ENCODE results near the gene BSND. TPM values are rescaled to one million over a fixed set of nuclear protein-coding genes. Genes with fewer than 3 reads are reported as not detected.

BSND gene
- total RNA-seq, 4 donors from 2014 or later = not detected

- Histone ChIP-seq H3K9me3 (no peaks in the 10 kb centered on the region), H3K27me3 (no peaks in the 10 kb centered on the region), H3K4me3 (replicated peaks in 1 of 3) (no peak overlapping the region), H3K4me1 (peaks cover 4 to 5% of the 10 kb centered on the region in 2 donors), H3K36me3 (no peaks in the 10 kb centered on the region), H3K27ac (no peak overlapping the region)
- WGBS, 2 donors = 62 to 67% methylated on average over 3 to 5 of the region's 5 CpGs
- intact Hi-C loops (cut with DNase I) = no loop called here
- DNase-seq = no peak
- no peak for TF ChIP-seq POLR2A (IDR thresholded peaks at IDR 0.05)
- no peak for TF ChIP-seq CTCF (IDR thresholded peaks at IDR 0.05)
Measured at GRCh38 chr1:54979327-54979891, 19.3 kb upstream of the BSND start.

GRCh38 chr1:54980046-54980527 lies 18.6 kb upstream of the BSND start:
- WGBS, 2 donors = 18 to 40% methylated on average over 7 to 20 of the region's 25 CpGs
- no peaks in the 10 kb centered on the region for H3K36me3 ChIP-seq
- peak overlapping the region in 1 of 3 donors; percentile 40 for H3K4me3 ChIP-seq (replicated peaks in 1 of 3)
- no peak for DNase-seq
- H3K4me1 ChIP-seq = peaks cover 4 to 5% of the 10 kb centered on the region in 2 donors
- H3K27me3 ChIP-seq = no peaks in the 10 kb centered on the region
- intact Hi-C loops (cut with DNase I) = no loop called here
- TF ChIP-seq CTCF (IDR thresholded peaks at IDR 0.05) (no peak), POLR2A (IDR thresholded peaks at IDR 0.05) (no peak)
- H3K27ac ChIP-seq = no peak overlapping the region
- no peaks in the 10 kb centered on the region for H3K9me3 ChIP-seq

- H3K27me3 ChIP-seq = no peaks in the 10 kb centered on the region
- no peaks in the 10 kb centered on the region for H3K9me3 ChIP-seq
- no peaks in the 10 kb centered on the region for H3K36me3 ChIP-seq
- no peak within 1 kb of the TSS for H3K27ac ChIP-seq
- peak; percentile 34 to 39 for DNase-seq
- WGBS, 2 donors = 6 to 13% methylated on average over 16 to 30 of the region's 69 CpGs
- H3K4me3 ChIP-seq (replicated peaks in 1 of 3) = peak within 1 kb of the TSS in 1 of 3 donors; percentile 40
- no peak for TF ChIP-seq POLR2A (IDR thresholded peaks at IDR 0.05)
- TF ChIP-seq CTCF (IDR thresholded peaks at IDR 0.05) = no peak
- intact Hi-C loops (cut with DNase I) = no loop called here
- peaks cover 4 to 5% of the 10 kb centered on the region in 2 donors for H3K4me1 ChIP-seq
Measured at GRCh38 chr1:54980528-54981241, 18.0 kb upstream of the BSND start, which contains the start of gene TMEM61. Gene TMEM61, plus strand, starts transcription at chr1:54980628. Its CDS starts 438 bp downstream, at chr1:54981066.

- no peak for DNase-seq
- 91 to 92% methylated on average over 8 of the region's 8 CpGs for WGBS, 2 donors
Measured at GRCh38 chr1:54981466-54981865, 17.3 kb upstream of the BSND start.

More at GRCh38 chr1:54981466-54981865, 17.3 kb upstream of the BSND start:
- Histone ChIP-seq H3K4me1 (peaks cover 4 to 5% of the 10 kb centered on the region in 2 donors), H3K4me3 (replicated peaks in 1 of 3) (no peak overlapping the region), H3K27ac (no peak overlapping the region), H3K36me3 (no peaks in the 10 kb centered on the region), H3K27me3 (no peaks in the 10 kb centered on the region), H3K9me3 (no peaks in the 10 kb centered on the region)
- intact Hi-C loops (cut with DNase I) = no loop called here
- TF ChIP-seq POLR2A (IDR thresholded peaks at IDR 0.05) = no peak
- TF ChIP-seq CTCF (IDR thresholded peaks at IDR 0.05) = no peak
